AG10803 (cell line): ENCODE data around the gene PHACTR1.
A peak's percentile ranks its signal among the peaks of the same experiment; 100 is the strongest.

Experiments
- DNase-seq: peaks from one replicate; pipeline ENCODE4 v3.0.0; 2010; ENCODE audit warnings: low read depth
- H3K4me3 ChIP-seq: 2 replicates; pipeline ENCODE4 v1.5.1; 2011; ENCODE audit warnings: mild to moderate bottlenecking, low read length, control low read depth
- TF ChIP-seq, protein P1 (sequence below): conservative IDR thresholded peaks from 2 replicates; pipeline ENCODE4 v1.5.1; 2011; ENCODE audit warnings: mild to moderate bottlenecking, low read length, control low read depth, inconsistent platforms

PHACTR1 gene

DNA sequence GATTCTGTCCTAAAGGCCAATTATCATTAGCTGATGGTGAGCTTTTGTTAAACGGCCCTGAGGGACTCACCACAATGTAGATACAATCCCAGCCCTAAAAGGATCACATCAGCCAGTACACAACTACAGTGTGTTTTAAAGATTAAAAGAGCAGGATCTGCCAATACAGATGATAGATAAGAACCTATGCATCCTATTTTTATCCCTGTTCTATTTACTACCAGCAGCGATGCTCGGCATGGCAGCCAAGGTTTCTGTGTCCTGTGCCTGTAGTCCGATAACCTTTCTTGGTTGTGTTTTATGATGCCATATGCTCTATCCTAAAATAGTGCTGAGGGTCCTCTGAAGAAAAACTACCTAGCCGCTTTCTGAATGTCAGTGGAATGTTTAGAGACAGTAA lies 289.4 kb downstream of the PHACTR1 start:
- TF ChIP-seq, protein P1, sequence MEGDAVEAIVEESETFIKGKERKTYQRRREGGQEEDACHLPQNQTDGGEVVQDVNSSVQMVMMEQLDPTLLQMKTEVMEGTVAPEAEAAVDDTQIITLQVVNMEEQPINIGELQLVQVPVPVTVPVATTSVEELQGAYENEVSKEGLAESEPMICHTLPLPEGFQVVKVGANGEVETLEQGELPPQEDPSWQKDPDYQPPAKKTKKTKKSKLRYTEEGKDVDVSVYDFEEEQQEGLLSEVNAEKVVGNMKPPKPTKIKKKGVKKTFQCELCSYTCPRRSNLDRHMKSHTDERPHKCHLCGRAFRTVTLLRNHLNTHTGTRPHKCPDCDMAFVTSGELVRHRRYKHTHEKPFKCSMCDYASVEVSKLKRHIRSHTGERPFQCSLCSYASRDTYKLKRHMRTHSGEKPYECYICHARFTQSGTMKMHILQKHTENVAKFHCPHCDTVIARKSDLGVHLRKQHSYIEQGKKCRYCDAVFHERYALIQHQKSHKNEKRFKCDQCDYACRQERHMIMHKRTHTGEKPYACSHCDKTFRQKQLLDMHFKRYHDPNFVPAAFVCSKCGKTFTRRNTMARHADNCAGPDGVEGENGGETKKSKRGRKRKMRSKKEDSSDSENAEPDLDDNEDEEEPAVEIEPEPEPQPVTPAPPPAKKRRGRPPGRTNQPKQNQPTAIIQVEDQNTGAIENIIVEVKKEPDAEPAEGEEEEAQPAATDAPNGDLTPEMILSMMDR: no peak
- DNase-seq: no peak
- H3K4me3 ChIP-seq: no peak overlapping the region

DNA sequence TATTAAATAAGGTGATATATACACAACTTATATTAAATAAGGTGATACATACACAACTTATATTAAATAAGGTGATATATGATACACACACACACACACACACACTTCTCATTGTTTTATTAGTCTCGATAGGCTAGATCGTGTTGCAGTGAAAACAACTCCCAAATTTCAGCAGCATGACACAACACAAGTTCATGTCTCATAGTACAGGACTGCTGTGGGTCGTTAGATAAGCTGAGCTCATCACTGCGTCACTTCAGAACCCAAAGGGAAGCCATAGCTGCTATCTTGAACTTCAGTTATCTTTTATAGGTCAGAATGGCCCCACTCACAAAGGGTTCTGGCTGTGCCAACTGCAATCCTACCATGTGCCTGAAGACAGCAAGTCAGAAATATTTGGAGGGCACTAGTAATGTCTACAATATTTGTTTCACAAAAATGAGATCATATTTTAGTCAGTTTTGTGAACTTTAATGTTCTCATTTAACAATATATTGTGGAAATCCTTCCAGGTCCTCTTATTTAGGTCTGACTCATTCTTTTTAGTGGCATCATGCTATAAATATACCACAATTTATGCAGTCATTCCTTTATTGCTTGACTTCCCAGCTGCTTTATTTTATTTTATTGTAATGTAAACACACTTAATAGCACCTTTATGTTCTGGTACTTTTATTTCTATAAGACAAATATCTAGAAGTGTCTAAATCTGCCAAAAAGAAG lies 290.2 kb downstream of the PHACTR1 start:
- peak; percentile 23 for DNase-seq
- TF ChIP-seq, protein P1: no peak
- H3K4me3 ChIP-seq: no peak overlapping the region

DNA sequence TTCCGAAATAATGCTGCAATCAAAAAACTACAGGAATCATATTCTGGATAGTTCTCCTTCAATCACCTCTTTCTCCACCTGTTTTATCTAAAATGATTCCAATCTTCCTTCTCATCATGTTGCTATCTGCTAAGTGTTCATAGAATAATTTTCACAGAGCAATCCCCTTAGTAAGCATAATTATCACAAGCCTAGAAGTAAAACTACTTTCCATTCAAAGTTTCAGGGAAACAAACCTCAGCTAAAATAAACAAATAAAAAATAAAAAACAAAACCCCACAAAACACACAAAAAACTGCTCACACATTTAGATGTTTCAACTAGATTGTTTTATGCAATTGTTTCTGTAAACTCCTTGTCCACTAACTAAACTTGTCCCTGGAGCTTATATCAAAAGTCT lies 291.2 kb downstream of the PHACTR1 start:
- DNase-seq: no peak
- no peak overlapping the region for H3K4me3 ChIP-seq
- TF ChIP-seq, protein P1: no peak

DNA sequence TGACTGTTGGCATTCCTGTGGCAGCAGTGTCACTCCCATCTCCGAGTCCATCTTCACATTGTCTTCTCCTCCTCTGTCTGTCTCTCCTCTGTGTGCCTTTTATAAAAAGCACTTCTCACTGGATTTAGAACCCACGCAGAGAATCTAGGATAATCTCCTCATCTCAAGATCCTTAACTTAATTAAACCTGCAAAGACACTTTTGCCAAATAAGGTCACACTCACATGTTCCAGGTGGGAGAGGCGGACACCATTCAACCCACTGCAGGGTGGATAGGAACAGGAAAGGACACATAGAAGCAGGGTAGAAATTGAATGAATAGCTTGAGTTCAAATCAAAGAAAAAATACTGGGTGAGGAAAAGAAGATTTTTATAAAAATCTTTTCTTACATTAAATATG lies 292.5 kb downstream of the PHACTR1 start:
- TF ChIP-seq, protein P1: no peak
- no peak for DNase-seq
- H3K4me3 ChIP-seq: no peak overlapping the region

DNA sequence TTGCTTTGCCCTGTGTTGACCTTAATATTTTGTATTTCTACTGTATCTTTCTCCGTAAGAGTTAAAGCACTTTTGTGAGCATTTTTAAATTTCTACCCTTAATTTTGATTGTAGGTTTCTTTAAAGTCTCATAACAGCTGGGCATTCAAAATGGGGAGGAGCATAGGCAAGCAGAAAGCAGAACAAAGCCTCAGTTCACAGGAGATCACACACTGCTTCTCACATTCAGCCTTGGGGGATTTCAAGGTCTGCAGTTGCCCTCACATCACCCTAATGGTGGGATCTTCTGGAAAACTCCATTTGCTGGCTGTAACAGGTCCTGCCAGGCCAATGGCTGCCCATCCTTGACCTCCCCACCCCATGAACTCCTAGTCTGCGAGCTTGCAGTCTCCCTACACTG lies 292.9 kb downstream of the PHACTR1 start:
- no peak overlapping the region for H3K4me3 ChIP-seq
- TF ChIP-seq, protein P1: no peak
- DNase-seq: no peak

DNA sequence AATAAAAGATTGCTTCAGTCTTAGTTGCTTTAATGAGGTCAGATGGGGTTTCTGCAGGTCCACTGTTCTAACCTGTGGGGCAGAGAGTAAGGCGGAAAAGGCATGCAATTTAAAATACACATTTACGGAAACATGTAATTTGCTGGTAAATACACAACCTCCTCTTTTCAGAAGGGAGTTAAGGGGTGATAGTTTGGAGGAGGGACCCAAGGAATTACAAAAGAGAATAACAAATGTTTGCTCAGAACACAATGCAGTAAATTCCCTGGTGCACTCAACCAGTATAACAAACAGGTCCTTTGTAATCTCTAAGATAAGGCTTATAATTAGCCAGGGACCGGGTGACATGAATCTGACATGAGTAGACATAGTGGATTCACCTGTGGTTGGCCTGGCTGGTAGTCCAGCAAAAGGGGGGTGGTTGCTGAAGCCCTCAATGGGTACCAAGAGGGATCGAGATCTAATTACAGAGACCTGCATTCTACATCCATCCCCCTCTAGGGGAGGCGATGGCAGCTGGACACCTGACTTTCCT lies 295.1 kb downstream of the PHACTR1 start:
- TF ChIP-seq, protein P1: no peak
- no peak overlapping the region for H3K4me3 ChIP-seq
- no peak for DNase-seq

DNA sequence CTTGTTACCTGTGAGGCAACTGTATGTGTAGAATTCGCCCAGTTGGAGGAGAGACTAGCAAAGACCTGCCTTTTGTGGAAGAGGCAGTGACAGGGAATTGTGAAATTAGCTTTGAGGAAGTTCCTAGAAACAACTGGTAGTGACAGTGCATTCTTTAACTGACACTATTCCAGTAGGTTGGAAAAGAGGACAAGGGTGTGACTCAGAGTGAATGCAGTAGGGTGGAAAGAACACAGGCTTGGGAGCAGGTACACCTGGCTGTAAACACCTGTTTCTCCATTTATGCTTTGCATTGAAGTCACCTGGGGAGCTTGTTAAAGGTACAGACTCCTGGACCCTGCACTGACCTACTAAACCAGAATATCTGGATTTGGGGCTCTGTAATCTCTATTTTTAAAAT lies 295.7 kb downstream of the PHACTR1 start:
- H3K4me3 ChIP-seq: no peak overlapping the region
- TF ChIP-seq, protein P1: no peak
- DNase-seq: no peak
